ENCODE data around the gene ETV3.

Gene ETV3

DNA sequence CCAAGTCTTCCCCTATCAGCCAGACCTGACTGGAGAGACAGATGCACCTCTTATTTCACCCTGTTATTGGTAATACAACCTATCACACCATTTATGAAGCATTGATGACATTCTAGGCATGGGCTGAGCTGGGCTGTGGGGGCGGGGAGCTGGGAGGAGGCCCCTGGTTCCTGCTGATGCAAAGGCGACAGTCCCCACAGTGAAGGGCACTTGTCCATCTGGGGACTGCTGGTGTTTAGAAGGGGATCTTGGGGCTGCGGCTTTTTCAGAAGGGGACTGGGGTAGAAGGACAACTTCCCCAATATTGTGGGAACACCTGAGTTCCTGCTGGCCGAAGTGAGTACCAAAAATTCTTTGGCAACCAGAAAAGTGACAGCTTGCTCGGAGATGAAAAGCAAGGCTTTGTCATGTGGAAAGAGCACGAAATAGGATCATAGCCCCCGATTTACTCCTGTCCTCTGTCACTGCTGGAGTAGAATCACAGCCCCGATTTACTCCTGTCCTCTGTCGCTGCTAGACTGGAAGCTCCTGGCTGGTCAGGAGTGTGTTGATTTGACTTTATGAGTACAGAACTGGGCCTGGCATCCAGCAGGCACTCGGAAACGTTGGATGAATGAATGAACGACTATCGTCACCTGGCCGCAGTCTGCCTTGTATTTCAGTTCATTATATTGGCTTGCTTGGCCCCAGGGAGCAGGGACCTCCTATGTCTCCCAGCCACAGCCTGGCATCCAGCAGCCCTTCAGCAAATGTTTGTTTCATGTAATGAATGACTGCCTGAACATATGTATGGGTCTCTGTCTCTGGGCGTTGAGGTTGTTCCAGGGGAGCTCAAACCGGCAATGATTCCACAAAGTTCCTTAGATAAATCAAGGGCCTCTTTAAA is 22.1 kb downstream of the ETV3 start:
- in situ Hi-C loops (cut with HindIII; ENCODE audit: low sequenced_read_pairs): no loop called here
- H3K4me3 ChIP-seq (ENCODE audit: low read depth, low read length): no peak overlapping the region
- TF ChIP-seq, protein P1, sequence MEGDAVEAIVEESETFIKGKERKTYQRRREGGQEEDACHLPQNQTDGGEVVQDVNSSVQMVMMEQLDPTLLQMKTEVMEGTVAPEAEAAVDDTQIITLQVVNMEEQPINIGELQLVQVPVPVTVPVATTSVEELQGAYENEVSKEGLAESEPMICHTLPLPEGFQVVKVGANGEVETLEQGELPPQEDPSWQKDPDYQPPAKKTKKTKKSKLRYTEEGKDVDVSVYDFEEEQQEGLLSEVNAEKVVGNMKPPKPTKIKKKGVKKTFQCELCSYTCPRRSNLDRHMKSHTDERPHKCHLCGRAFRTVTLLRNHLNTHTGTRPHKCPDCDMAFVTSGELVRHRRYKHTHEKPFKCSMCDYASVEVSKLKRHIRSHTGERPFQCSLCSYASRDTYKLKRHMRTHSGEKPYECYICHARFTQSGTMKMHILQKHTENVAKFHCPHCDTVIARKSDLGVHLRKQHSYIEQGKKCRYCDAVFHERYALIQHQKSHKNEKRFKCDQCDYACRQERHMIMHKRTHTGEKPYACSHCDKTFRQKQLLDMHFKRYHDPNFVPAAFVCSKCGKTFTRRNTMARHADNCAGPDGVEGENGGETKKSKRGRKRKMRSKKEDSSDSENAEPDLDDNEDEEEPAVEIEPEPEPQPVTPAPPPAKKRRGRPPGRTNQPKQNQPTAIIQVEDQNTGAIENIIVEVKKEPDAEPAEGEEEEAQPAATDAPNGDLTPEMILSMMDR (IDR thresholded peaks at IDR 0.05; ENCODE audit: low read depth, low read length): no peak
- DNase-seq (ENCODE audit: low read depth, low spot score): no peak

DNA sequence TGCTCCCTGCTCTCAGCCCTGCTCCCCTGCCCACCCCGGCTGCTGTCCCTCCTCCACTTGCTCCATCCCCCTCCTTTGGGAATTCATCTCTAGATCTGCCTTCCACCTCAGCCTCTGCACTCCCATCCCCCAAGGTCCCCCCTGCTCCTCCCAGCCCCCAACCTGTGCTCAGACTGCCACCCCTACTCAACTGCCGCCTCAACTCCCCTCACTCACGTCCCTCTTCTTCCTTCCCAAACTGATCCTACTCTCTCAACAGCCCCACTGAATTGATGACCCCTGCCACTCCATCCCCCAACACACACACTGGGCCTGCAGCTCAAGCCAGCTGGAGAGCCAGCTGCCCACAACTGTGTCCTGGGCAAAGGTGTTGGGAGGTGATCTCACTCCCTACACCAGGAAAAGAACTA is 22.8 kb downstream of the ETV3 start:
- in situ Hi-C loops (cut with HindIII; ENCODE audit: low sequenced_read_pairs): no loop called here

DNA sequence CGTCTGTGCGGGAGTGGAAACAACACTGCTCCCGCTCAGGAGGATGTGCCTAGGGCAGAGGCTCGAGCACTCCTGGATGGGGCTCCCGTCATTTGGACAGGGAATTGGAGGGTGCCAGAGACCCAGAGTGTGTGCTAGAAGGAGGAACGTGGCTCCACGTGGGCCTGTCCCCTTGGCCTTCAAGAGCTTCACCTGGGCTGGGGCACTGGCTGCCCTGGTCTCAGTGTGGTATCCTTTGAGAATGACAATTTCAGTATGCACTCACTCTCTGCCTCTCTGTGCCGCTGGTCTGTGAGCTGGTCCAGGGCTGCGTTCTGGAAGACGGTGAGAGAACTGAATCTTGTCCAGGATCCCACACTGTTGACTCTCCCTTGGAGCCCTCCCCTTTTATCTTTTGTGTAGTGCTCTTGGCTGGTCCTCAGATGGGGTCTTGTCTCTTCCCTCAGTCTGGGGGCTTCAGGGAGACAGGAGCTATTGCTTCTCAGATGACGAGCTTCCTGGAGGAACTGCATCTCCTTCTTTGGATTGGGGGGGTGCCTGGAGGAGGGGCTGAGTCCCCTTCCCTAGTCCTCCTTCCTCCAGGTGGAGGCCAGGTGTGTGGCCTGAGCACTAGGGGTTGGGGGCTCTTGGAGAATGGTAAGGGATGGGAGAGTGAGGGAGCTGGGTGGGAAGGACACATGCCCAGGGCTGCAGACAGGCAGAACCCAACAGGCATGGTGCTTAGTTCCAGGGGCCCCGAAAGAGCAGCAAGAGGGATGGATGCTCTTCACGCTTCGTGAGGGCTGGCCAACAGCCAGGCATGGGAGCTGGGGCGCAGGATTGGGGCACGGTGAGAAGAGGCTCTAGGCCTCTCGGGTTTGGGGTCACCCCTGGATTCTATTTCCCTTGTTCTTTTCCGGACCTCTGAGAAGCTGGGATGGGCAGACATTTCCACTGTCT is 23.7 kb downstream of the ETV3 start:
- in situ Hi-C loops (cut with HindIII; ENCODE audit: low sequenced_read_pairs): no loop called here
- TF ChIP-seq, protein P1 (IDR thresholded peaks at IDR 0.05; ENCODE audit: low read depth, low read length): no peak
- DNase-seq (ENCODE audit: low read depth, low spot score): no peak
- H3K4me3 ChIP-seq (ENCODE audit: low read depth, low read length): no peak overlapping the region

More for the DNA sequence above, 22.8 kb downstream of the ETV3 start:
- DNase-seq (ENCODE audit: low read depth, low spot score): no peak
- H3K4me3 ChIP-seq (ENCODE audit: low read depth, low read length): no peak overlapping the region
- TF ChIP-seq, protein P1 (IDR thresholded peaks at IDR 0.05; ENCODE audit: low read depth, low read length): no peak

DNA sequence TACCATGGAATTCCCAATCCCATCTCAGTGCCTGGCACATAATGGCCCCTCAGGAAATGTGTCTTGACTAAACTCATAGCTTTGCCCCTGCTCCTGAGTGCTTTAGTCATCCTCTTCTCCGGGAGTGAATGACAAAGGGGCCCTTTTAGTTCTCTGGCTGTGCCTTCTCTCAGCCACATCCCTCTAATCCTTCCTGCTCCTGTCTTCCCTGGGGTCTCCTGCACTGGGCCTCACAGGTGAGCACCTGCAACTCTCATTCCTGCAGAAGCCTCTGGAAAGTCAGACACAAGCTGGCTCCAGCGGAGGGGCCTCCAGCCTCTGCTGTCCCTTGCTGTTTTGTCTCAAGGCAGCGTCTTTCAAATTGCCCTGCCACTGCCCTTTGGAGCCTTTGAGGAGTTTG is 24.6 kb downstream of the ETV3 start:
- DNase-seq (ENCODE audit: low read depth, low spot score): no peak
- in situ Hi-C loops (cut with HindIII; ENCODE audit: low sequenced_read_pairs): no loop called here
- H3K4me3 ChIP-seq (ENCODE audit: low read depth, low read length): no peak overlapping the region
- TF ChIP-seq, protein P1 (IDR thresholded peaks at IDR 0.05; ENCODE audit: low read depth, low read length): no peak

DNA sequence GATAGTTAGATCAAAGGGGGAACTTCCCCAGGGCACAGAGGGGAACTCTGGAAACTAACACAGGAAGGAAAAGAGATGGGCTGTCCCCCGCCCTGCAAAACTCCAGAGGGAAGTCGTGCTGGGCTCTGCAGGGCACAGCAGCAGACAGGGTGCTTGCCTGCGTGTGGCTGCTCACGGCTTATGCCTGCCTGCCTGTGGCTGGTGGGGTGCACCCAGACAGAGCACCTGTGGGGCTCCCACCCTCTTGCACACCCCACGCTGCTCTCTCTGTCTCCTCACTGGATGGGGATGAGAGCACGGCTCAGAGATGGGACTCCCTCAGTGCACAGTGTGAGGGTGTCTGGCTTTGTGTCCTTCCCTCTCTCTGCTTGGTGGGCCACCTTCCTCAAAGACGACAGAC is 25.1 kb downstream of the ETV3 start:
- no peak overlapping the region for H3K4me3 ChIP-seq (ENCODE audit: low read depth, low read length)
- DNase-seq (ENCODE audit: low read depth, low spot score): no peak
- TF ChIP-seq, protein P1 (IDR thresholded peaks at IDR 0.05; ENCODE audit: low read depth, low read length): no peak
- in situ Hi-C loops (cut with HindIII; ENCODE audit: low sequenced_read_pairs): no loop called here

DNA sequence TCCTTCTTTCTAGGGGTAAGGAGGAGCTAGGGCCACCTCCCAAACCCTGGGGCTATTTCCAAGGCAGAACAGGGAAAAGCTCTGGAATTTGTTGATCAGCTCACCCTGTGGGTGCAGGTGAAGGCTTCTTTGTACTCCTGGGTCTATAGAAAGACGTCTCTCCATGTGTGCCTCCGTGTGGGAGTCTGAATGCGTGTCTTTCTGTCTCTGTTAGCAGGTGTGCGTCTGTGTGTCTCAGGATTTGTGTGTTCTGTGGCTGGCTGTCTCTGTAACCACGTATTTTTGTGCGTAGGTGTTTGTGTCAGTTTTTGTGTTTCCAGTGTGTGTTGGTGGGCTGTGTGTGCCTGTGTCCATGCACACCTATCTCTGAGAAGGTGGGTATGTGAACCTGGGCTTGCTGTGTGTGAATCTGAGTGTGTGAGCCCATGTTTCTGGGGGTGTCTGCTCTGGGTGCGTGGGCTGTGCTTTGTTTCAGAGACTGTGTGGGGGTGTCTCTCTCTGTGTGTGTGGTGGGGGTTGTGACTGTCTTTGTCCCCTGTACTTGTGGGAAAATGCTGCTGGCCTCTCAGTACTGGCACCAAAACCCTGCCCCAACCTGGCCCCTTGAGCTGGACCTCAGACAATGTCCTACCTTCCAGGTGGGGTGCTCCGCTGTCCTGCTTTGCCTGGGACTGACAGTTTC is 25.9 kb downstream of the ETV3 start:
- in situ Hi-C loops (cut with HindIII; ENCODE audit: low sequenced_read_pairs): no loop called here
- H3K4me3 ChIP-seq (ENCODE audit: low read depth, low read length): no peak overlapping the region
- no peak for DNase-seq (ENCODE audit: low read depth, low spot score)
- TF ChIP-seq, protein P1 (IDR thresholded peaks at IDR 0.05; ENCODE audit: low read depth, low read length): no peak
